NOMO-1 treated with DMSO at 0.1 percent for 48 hours (cell line): ENCODE data around the gene F2RL3.
"Not testable (repeated sequence)": the region's sequence is repeated elsewhere in the genome, so short reads cannot be mapped to it uniquely, and the experiment has no call there.

Source experiments
- DNase-seq: peaks from one replicate; lab custom pipeline; 2025; ENCODE audit not compliant: unreplicated experiment; lab: John Stamatoyannopoulos, UW

F2RL3 gene

GRCh38 chr19:16919496-16919895 is 30.7 kb downstream of the F2RL3 start:
- no peak for DNase-seq

GRCh38 chr19:16920816-16921529 is 32.2 kb downstream of the F2RL3 start:
- DNase-seq = no peak

GRCh38 chr19:16921766-16922591 is 33.2 kb downstream of the F2RL3 start:
- no peak for DNase-seq

- DNase-seq = no peak
These were observed 33.8 kb downstream of the F2RL3 start for GRCh38 chr19:16922592-16922934.

- no peak for DNase-seq
These were observed 34.1 kb downstream of the F2RL3 start for GRCh38 chr19:16922949-16923348.

GRCh38 chr19:16927883-16928282 is 39.1 kb downstream of the F2RL3 start:
- no peak for DNase-seq

- no peak for DNase-seq
These were observed 39.6 kb downstream of the F2RL3 start for GRCh38 chr19:16928351-16928750.

- DNase-seq = no peak
These were observed 40.1 kb downstream of the F2RL3 start for GRCh38 chr19:16928916-16929315.

- DNase-seq = no peak
These were observed 42.0 kb downstream of the F2RL3 start for GRCh38 chr19:16930753-16931152.

GRCh38 chr19:16931306-16931705 is 42.5 kb downstream of the F2RL3 start:
- DNase-seq = no peak

GRCh38 chr19:16934489-16934888 is 45.7 kb downstream of the F2RL3 start:
- no peak for DNase-seq

GRCh38 chr19:16936901-16937300 is 48.1 kb downstream of the F2RL3 start:
- DNase-seq = no peak

GRCh38 chr19:16937796-16938195 is 49.0 kb downstream of the F2RL3 start:
- not testable (repeated sequence) for DNase-seq

GRCh38 chr19:16938211-16938610 is 49.4 kb downstream of the F2RL3 start:
- DNase-seq = no peak

GRCh38 chr19:16940063-16940462 is 51.3 kb downstream of the F2RL3 start:
- DNase-seq = not testable (repeated sequence)

GRCh38 chr19:16940626-16941025 is 51.8 kb downstream of the F2RL3 start:
- no peak for DNase-seq
